Measurements from ENCODE around the gene TMEM51.

Gene TMEM51

GRCh38 chr1:15117671-15118325 lies 35.7 kb upstream of the TMEM51 start:
- DNase-seq (ENCODE audit: low read depth), result no peak
- no peak for TF ChIP-seq CTCF (IDR thresholded peaks at IDR 0.05; ENCODE audit: insufficient read depth, low read depth, low read length, missing control alignments)
- no peak overlapping the region for H3K4me3 ChIP-seq (ENCODE audit: low read length)

- no peak for TF ChIP-seq CTCF (IDR thresholded peaks at IDR 0.05; ENCODE audit: insufficient read depth, low read depth, low read length, missing control alignments)
- DNase-seq (ENCODE audit: low read depth), result no peak
- no peak overlapping the region for H3K4me3 ChIP-seq (ENCODE audit: low read length)
These were observed 35.0 kb upstream of the TMEM51 start for GRCh38 chr1:15118579-15118978.

GRCh38 chr1:15120251-15120945 lies 33.1 kb upstream of the TMEM51 start:
- TF ChIP-seq CTCF (IDR thresholded peaks at IDR 0.05; ENCODE audit: insufficient read depth, low read depth, low read length, missing control alignments), result no peak
- DNase-seq (ENCODE audit: low read depth), result no peak

GRCh38 chr1:15122331-15122730 lies 31.2 kb upstream of the TMEM51 start:
- TF ChIP-seq CTCF (IDR thresholded peaks at IDR 0.05; ENCODE audit: insufficient read depth, low read depth, low read length, missing control alignments), result no peak
- no peak overlapping the region for H3K4me3 ChIP-seq (ENCODE audit: low read length)
- no peak for DNase-seq (ENCODE audit: low read depth)

More at GRCh38 chr1:15120251-15120945, 33.1 kb upstream of the TMEM51 start:
- H3K4me3 ChIP-seq (ENCODE audit: low read length), result no peak overlapping the region

- TF ChIP-seq CTCF (IDR thresholded peaks at IDR 0.05; ENCODE audit: insufficient read depth, low read depth, low read length, missing control alignments), result no peak
- no peak for DNase-seq (ENCODE audit: low read depth)
These were observed 30.3 kb upstream of the TMEM51 start for GRCh38 chr1:15123270-15123669.

GRCh38 chr1:15123925-15124324 lies 29.6 kb upstream of the TMEM51 start:
- DNase-seq (ENCODE audit: low read depth), result no peak
- no peak for TF ChIP-seq CTCF (IDR thresholded peaks at IDR 0.05; ENCODE audit: insufficient read depth, low read depth, low read length, missing control alignments)
- H3K4me3 ChIP-seq (ENCODE audit: low read length), result no peak overlapping the region

More at GRCh38 chr1:15123270-15123669, 30.3 kb upstream of the TMEM51 start:
- no peak overlapping the region for H3K4me3 ChIP-seq (ENCODE audit: low read length)

All from epithelial cell of esophagus (primary cell).